ENCODE results near the gene TLE1.
"Not testable (repeated sequence)": the region's sequence is repeated elsewhere in the genome, so short reads cannot be mapped to it uniquely, and the experiment has no call there.

Gene TLE1

DNA sequence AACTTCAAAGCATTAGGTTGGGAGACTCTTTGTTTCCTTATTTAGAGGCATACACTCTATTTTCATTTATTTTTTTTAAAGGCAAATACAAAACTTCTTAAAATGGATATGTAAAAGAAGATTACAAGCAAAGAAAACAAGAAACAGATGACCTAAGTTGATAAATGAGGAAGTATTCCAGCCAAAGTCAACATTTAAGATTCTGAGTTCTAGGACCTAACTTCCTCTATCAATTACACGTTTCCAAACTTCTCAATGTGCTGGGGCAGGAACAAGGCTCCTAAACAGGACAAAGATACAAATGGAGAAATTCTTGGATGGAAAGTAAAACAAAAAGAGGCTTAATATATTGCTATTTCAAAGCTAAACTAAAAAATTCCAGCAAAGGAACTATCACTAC lies 89.5 kb downstream of the TLE1 start:
- DNase-seq (ENCODE audit: low read depth): no peak

DNA sequence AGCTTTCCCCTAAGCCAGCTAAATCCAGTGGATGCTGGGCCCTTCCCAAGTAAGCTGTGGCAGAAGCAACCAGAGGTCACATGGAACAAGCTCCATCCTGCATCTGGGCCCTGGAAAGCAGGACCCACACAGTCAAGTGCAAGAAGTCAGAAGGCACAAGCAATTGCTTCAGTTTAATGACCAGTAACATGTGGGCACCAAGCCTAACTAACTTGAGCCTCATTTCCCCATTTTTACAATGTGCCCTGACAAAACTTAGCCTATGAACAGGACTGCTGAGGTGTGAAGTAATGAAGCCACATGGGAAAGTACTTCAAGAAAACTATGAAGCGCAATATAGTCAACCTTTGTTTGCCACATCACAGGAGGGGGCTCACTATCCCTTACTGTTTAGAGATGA lies 90.5 kb downstream of the TLE1 start:
- DNase-seq (ENCODE audit: low read depth): no peak

- DNase-seq (ENCODE audit: low read depth): no peak
Observed at GRCh38 chr9:81598123-81598497, 91.2 kb downstream of the TLE1 start.

DNA sequence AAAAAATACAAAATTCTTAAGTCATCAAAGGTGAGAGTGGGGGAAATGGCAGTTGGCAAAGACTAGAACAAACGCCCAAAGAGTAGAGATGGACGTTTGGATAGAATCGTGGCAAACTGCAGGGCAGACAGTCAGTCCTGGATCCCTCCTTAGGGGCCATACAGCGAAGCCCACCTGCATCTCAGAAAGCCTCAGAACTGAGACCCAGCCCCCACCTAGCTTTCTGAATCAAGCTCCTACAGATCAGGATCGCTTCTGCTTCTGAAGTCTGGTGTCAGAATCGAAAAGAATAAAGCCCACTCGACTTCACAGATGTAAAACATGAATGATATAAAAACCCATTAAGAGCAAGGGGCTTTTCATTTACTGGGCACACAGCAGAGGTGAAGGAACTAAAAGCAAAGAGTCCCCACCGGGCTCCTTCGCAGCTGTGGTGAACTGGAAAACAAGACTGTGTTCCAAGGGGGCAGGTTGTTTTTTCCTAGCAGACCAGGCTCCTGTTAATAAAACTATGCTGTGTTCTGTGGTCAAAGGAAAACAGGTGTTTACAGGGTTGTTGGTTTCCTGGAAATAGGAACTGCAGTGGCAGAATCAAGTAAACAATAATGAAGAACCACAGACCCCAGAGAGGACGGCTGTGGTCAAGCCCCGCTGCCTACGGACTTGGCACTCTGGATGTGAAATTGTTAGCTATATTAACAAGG lies 91.8 kb downstream of the TLE1 start:
- no peak for DNase-seq (ENCODE audit: low read depth)

- no peak for DNase-seq (ENCODE audit: low read depth)
Observed at GRCh38 chr9:81596679-81597418, 92.5 kb downstream of the TLE1 start.

DNA sequence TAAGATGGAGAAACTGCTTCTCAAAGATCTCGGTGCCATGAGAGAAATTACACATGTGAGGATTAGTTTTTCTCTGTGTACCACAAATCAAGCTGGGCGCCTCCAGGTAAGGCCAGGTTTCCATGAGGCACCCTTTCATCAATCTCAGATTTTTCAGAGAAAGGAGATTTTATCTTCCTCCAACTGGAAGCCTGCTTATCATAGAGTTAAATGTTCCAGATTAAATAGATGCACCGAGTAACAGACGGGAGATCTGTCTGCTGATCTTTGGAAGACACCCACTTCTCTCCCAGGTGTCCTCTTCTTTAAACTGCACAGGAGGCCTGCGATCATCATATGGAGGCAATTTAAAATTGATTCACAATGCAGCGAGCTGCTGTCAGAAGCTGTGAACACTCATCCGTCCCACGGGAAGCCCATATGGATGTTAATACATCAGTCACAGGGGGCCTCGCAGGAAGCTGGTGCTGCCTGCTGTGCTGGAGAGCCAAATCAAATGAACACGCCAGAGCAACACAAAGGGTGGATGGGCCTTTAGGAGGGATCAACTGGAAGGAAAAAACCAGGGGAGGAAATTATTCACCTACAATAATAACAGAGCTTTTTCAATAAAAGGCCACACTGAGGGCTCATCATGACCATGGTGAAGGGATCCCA lies 93.3 kb downstream of the TLE1 start:
- peak; percentile 14 for DNase-seq (ENCODE audit: low read depth)

GRCh38 chr9:81595293-81595692 lies 94.1 kb downstream of the TLE1 start:
- DNase-seq (ENCODE audit: low read depth): not testable (repeated sequence)

DNA sequence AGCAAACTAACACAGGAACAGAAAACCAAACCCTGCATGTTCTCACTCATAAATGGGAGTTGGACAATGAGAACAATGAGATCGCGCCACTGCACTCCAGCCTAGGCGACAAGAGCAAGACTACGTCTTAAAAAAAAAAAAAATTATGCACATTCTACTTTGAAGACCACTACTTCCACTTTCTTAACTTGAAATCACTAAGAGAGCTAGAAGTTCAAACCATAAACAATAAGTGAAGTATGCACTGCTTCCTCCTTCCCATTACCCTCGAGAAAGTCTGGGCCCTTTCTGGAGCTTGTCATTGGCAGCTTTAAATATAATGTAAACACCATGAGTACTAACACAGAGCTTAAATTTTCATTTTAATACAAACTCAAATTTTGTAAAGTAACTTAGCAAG lies 94.9 kb downstream of the TLE1 start:
- DNase-seq (ENCODE audit: low read depth): no peak

GRCh38 chr9:81592887-81593266 lies 96.5 kb downstream of the TLE1 start:
- no peak for DNase-seq (ENCODE audit: low read depth)

- DNase-seq (ENCODE audit: low read depth): no peak
Observed at GRCh38 chr9:81591791-81592190, 97.6 kb downstream of the TLE1 start.

GRCh38 chr9:81590688-81591087 lies 98.7 kb downstream of the TLE1 start:
- no peak for DNase-seq (ENCODE audit: low read depth)

GRCh38 chr9:81589819-81590218 lies 99.5 kb downstream of the TLE1 start:
- no peak for DNase-seq (ENCODE audit: low read depth)

- no peak for DNase-seq (ENCODE audit: low read depth)
Observed at GRCh38 chr9:81589392-81589791, 100.0 kb downstream of the TLE1 start.

DNA sequence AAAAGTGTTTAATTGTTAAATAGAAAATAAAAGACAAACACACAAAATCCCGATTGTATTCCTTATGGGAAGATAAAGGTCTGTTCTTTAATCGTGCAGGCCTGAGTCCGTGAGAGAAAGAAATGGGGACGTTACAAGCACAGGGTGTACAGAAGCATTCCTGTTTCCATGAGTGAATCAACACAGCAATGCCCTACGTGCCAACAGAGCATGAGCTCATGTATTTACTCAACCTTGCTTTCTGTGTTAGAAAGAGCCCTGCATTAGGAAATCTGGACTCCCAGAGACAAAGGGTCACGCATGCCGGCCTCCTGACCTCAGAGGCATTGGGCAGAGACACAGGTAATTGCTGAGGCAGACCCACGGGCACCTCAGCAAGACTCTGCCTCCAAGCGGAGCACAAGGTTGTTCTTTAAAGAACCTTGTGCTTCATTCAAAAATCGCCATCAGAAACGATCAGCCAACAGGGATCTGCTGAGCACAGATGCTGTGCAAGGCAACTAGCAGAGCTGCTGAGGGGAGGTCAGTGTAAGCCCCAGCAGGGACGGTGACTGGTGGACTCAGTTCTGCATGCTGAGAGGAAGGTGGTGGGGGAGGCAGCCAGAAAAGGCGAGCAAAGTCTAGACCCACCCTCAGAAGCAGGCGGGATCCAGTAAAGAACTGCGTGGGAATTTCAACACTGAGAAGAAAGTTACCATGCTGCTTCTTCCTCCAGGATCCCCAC lies 101.0 kb downstream of the TLE1 start:
- DNase-seq (ENCODE audit: low read depth): no peak

GRCh38 chr9:81586786-81587185 lies 102.6 kb downstream of the TLE1 start:
- DNase-seq (ENCODE audit: low read depth): no peak

DNA sequence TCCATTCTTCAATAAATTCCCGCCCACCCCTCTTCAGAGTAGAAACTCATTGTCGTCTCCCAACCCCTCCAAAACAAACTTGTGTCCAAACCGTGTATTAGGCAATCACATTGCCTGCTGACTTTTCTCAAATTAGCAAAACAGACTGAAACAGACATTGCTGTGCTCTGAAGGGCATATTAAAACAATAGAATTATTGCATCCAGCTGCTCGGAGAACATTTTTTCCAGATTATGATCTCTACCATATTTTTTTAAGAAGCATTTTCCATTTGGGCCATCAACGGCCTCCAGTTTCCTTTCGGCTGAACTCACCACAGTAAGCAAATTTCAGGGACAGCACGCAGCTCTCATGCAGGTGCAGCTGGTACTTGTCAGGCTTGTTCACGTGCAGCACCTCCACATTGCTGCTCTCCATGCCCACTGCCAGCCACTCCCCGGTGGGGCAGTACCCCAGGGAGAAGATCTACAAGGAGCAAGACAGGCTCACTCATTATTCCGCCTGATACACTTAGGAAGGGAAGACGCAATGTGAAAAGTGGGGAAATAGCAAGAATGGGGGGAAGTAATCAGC lies 104.1 kb downstream of the TLE1 start:
- no peak for DNase-seq (ENCODE audit: low read depth)

GRCh38 chr9:81584099-81584498 lies 105.2 kb downstream of the TLE1 start:
- DNase-seq (ENCODE audit: low read depth): no peak

- no peak for DNase-seq (ENCODE audit: low read depth)
Observed at GRCh38 chr9:81581986-81582385, 107.4 kb downstream of the TLE1 start.

GRCh38 chr9:81579381-81579780 lies 110.0 kb downstream of the TLE1 start:
- DNase-seq (ENCODE audit: low read depth): no peak

GRCh38 chr9:81578606-81579005 lies 110.7 kb downstream of the TLE1 start:
- no peak for DNase-seq (ENCODE audit: low read depth)

- DNase-seq (ENCODE audit: low read depth): no peak
Observed at GRCh38 chr9:81575956-81576355, 113.4 kb downstream of the TLE1 start.

GRCh38 chr9:81574405-81574804 lies 114.9 kb downstream of the TLE1 start:
- DNase-seq (ENCODE audit: low read depth): no peak
